ENCODE data around the gene DHX29.

Gene DHX29

DNA sequence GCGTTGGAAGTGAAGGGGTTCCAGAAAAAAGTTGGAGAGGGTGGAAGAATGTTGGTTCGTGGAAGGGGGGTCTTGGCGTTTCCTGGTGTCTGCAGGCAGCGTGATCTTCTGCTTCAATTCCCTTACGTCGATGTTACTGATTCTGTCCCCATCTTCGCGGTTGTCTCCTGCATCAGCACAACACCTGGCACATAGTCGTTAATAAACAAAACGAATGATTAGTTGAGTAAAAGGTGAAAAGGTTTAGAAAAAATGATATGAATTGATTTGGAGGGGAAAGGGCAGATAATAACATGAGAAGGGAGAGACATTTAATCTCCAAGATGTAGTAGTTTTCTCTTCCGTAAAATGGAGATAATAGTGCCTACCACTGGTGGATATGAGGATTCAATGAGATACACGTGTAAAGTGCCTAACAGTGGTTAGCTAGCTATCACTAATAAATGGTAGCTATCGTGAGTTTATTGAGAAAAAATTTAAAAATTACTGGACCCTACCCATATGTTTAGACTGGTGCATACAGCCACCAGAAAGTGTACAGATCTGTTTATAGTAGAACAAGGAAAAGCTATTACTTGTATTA lies 851 bp upstream of the DHX29 start:
- TF ChIP-seq, protein P1, sequence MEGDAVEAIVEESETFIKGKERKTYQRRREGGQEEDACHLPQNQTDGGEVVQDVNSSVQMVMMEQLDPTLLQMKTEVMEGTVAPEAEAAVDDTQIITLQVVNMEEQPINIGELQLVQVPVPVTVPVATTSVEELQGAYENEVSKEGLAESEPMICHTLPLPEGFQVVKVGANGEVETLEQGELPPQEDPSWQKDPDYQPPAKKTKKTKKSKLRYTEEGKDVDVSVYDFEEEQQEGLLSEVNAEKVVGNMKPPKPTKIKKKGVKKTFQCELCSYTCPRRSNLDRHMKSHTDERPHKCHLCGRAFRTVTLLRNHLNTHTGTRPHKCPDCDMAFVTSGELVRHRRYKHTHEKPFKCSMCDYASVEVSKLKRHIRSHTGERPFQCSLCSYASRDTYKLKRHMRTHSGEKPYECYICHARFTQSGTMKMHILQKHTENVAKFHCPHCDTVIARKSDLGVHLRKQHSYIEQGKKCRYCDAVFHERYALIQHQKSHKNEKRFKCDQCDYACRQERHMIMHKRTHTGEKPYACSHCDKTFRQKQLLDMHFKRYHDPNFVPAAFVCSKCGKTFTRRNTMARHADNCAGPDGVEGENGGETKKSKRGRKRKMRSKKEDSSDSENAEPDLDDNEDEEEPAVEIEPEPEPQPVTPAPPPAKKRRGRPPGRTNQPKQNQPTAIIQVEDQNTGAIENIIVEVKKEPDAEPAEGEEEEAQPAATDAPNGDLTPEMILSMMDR (conservative IDR thresholded peaks at IDR 0.05; ENCODE audit: low read depth), result no peak; the same call in 1 of the 2 replicates
- ChIA-PET CTCF (interaction anchor here (0.7 kb wide), 1 partner anchor 82 kb away, joined by 4 read pairs; no protein-coding TSS in a partner anchor), POLR2A (ENCODE audit: low non-redundant PET) (interaction anchor here (1.3 kb wide), 1 partner anchor 76 kb away, joined by 3 read pairs; no protein-coding TSS in a partner anchor)
- peak overlapping the region; percentile 98 for H3K27ac ChIP-seq
- DNase-seq (ENCODE audit: low spot score), result peak; percentile 28

DNA sequence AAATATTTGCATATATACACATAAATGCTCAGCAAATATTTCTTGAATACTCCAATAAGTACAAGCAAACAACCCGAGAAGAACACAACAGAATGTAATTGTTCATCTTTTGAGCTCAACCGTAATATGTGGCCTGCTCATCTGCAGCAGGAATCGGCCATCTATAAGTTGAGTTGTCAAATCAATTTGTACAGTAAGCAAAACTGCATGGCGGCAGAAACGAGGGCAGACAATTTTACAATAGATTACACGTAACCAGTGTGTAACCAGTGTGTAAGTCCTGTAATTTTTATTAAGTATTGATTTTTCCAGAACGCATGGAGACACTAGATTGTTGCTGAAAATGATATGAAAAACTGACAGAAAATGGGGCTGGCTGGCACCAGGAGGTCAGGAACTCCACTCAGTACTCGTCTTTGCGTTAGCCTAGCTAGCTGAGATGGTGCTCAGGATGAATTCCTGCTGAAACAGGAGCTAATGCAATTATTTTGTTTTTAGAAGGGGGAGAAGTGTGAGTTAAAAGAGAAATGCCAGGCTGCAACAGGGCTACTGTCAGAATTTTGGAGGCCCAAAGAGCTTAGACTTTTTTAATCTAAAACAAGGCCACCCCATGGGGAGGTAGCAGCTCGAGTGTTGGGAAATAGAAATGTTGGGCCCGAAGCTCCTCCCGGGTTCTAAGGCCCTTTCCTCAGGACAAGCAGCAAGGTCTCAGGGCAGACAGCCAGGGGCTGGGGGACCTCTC lies 682 bp downstream of the DHX29 start:
- ChIA-PET CTCF (interaction anchor here (0.7 kb wide), 1 partner anchor 9 kb away, joined by 3 read pairs; no protein-coding TSS in a partner anchor), POLR2A (ENCODE audit: low non-redundant PET) (interaction anchor here (0.6 to 1.8 kb wide), 5 partner anchors 10 to 81 kb away, joined by 3 to 5 read pairs (median 3); no protein-coding TSS in a partner anchor)
- peak overlapping the region; percentile 98 for H3K27ac ChIP-seq
- peak; percentile 46 for DNase-seq (ENCODE audit: low spot score)
- TF ChIP-seq, protein P1 (conservative IDR thresholded peaks at IDR 0.05; ENCODE audit: low read depth), result no peak

DNA sequence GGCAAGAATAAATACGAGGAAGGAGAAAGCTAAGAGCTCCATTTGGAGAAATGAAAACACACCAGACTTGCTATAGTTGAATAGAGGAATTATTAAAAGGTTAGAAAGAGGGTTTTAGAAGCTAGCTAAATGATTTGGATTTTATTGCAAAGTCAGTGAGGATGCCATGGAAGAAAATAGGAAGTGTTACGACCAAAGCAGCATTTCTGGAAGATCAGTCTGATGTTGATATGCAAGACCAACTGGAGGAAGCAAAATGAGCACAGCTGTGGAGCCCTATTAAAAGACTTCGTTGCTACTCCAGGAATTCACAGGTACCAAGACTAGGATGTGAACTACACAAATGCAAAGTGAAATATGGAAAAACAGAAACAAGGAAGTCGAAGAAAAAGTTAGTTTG lies 2.1 kb downstream of the DHX29 start:
- POLR2A ChIA-PET (ENCODE audit: low non-redundant PET), result interaction anchor here (0.6 kb wide), 1 partner anchor 686 kb away, joined by 5 read pairs; no protein-coding TSS in a partner anchor
- TF ChIP-seq, protein P1 (conservative IDR thresholded peaks at IDR 0.05; ENCODE audit: low read depth), result no peak
- no peak overlapping the region for H3K27ac ChIP-seq
- CTCF ChIA-PET, result interaction anchor here (0.6 kb wide), 1 partner anchor 77 kb away, joined by 3 read pairs; no protein-coding TSS in a partner anchor
- no peak for DNase-seq (ENCODE audit: low spot score)

DNA sequence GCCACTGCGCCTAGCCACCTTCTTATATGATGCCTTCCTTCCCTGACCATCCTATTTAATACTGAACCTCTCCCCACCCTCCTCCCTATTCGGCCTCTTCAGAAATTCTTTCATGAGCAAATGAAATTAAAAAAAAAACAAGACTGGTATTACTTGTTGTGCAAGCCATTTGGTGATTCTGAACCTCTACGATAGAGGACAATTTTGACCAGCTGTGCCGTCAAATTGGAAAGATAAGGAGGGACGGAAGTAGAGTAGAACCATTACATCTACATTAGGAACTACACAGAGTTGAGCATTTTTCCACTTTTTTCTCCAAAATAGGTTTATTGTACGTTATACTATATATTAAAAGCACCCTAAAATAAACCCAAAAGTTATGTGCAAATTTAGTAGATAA lies 2.9 kb downstream of the DHX29 start:
- ChIA-PET POLR2A (ENCODE audit: low non-redundant PET) (no interaction called here), CTCF (interaction anchor here (0.6 kb wide), 1 partner anchor 77 kb away, joined by 3 read pairs; no protein-coding TSS in a partner anchor)

DNA sequence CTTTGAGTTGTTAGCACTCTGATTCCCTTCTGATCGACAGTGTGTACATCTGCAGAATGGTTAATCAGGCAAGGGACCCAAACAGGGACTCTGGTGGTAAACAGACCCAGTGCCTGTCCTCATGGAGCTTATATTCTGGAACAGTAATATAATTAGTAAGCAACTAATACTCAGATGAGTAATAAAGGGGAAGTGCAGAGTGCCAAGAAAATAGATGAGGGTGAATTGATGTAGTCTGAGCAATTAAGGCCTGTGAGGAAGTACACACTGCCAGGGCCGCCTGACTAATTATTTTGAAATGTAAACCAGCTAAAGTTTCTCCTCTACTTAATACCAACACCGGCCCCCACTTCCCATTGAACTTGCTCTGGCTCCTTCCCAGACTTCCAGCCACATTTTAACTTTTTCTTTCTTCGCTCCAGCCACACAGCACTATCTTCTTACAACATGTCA lies 4.2 kb downstream of the DHX29 start:
- peak; percentile 87 for DNase-seq (ENCODE audit: low spot score)
- TF ChIP-seq, protein P1 (conservative IDR thresholded peaks at IDR 0.05; ENCODE audit: low read depth), result no peak
- ChIA-PET CTCF (no interaction called here), POLR2A (ENCODE audit: low non-redundant PET) (no interaction called here)
- H3K27ac ChIP-seq, result no peak overlapping the region

More for the DNA sequence above, 2.9 kb downstream of the DHX29 start:
- peak overlapping the region; percentile 58 for H3K27ac ChIP-seq
- TF ChIP-seq, protein P1 (conservative IDR thresholded peaks at IDR 0.05; ENCODE audit: low read depth), result no peak
- no peak for DNase-seq (ENCODE audit: low spot score)

DNA sequence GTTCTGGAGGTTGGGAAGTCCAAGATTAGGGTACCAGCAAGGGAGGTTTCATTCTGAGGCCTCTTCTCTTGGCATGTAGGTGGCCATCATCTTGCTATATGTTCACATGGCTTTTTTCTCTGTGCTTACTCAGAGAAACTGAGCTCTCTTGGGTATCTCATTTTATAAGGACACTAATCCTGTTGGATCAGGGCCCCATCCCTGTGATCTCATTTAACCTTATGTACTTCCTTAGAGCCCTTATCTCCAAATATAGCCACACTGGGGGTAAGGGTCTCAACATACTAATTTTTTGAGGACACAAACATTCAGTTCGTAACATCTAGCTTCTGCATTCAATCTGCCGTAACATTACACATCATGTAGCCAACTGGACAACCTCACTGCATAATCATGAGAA lies 6.6 kb downstream of the DHX29 start:
- CTCF ChIA-PET, result no interaction called here
- TF ChIP-seq, protein P1 (conservative IDR thresholded peaks at IDR 0.05; ENCODE audit: low read depth), result no peak
- H3K27ac ChIP-seq, result no peak overlapping the region
- POLR2A ChIA-PET (ENCODE audit: low non-redundant PET), result no interaction called here
- no peak for DNase-seq (ENCODE audit: low spot score)
